ENCODE results near the gene LYL1.
A peak's percentile ranks its signal among the peaks of the same experiment; 100 is the strongest.

LYL1 gene

GRCh38 chr19:13130886-13131490 lies 28.3 kb upstream of the LYL1 start:
- no peak for DNase-seq (ENCODE audit: low read depth in 2 of 2, low spot score in 1 of 2)

- DNase-seq (ENCODE audit: low read depth in 2 of 2, low spot score in 1 of 2): no peak
Observed at GRCh38 chr19:13129384-13129783, 26.7 kb upstream of the LYL1 start.

- DNase-seq (ENCODE audit: low read depth in 2 of 2, low spot score in 1 of 2): no peak
Observed at GRCh38 chr19:13128583-13128982, 25.9 kb upstream of the LYL1 start.

- DNase-seq (ENCODE audit: low read depth in 2 of 2, low spot score in 1 of 2): no peak
Observed at GRCh38 chr19:13127811-13128575, 25.3 kb upstream of the LYL1 start.

GRCh38 chr19:13127051-13127450 lies 24.4 kb upstream of the LYL1 start:
- no peak for DNase-seq (ENCODE audit: low read depth in 2 of 2, low spot score in 1 of 2)

GRCh38 chr19:13122980-13123957 lies 20.6 kb upstream of the LYL1 start:
- DNase-seq (ENCODE audit: low read depth in 2 of 2, low spot score in 1 of 2): no peak

- DNase-seq (ENCODE audit: low read depth in 2 of 2, low spot score in 1 of 2): no peak
Observed at GRCh38 chr19:13122275-13122878, 19.7 kb upstream of the LYL1 start.

GRCh38 chr19:13121551-13122274 lies 19.1 kb upstream of the LYL1 start:
- no peak for DNase-seq (ENCODE audit: low read depth in 2 of 2, low spot score in 1 of 2)

- DNase-seq (ENCODE audit: low read depth in 2 of 2, low spot score in 1 of 2): no peak
Observed at GRCh38 chr19:13120817-13121216, 18.2 kb upstream of the LYL1 start.

GRCh38 chr19:13120031-13120430 lies 17.4 kb upstream of the LYL1 start:
- DNase-seq (ENCODE audit: low read depth in 2 of 2, low spot score in 1 of 2): no peak

- no peak for DNase-seq (ENCODE audit: low read depth in 2 of 2, low spot score in 1 of 2)
Observed at GRCh38 chr19:13119627-13120026, 17.0 kb upstream of the LYL1 start.

GRCh38 chr19:13118424-13119193 lies 16.0 kb upstream of the LYL1 start:
- DNase-seq (ENCODE audit: low read depth in 2 of 2, low spot score in 1 of 2): peak in 1 of 2 donors; percentile 46

GRCh38 chr19:13117772-13118423 lies 15.2 kb upstream of the LYL1 start, which contains the start of gene NACC1:
Gene NACC1, plus strand, starts transcription at chr19:13118264. Its CDS starts 16,944 bp downstream, at chr19:13135208.
- DNase-seq (ENCODE audit: low read depth in 2 of 2, low spot score in 1 of 2): peak; percentile 65 to 81

GRCh38 chr19:13117176-13117771 lies 14.6 kb upstream of the LYL1 start:
- DNase-seq (ENCODE audit: low read depth in 2 of 2, low spot score in 1 of 2): no peak

GRCh38 chr19:13116282-13117175 lies 13.9 kb upstream of the LYL1 start, which contains the start of gene TRMT1:
Gene TRMT1, minus strand, starts transcription at chr19:13116740. Its CDS starts 341 bp downstream, at chr19:13116399.
- DNase-seq (ENCODE audit: low read depth in 2 of 2, low spot score in 1 of 2): peak; percentile 85 to 89

- no peak for DNase-seq (ENCODE audit: low read depth in 2 of 2, low spot score in 1 of 2)
Observed at GRCh38 chr19:13115936-13116281, 13.3 kb upstream of the LYL1 start.

GRCh38 chr19:13112555-13112954 lies 9.9 kb upstream of the LYL1 start:
- no peak for DNase-seq (ENCODE audit: low read depth in 2 of 2, low spot score in 1 of 2)

All from stimulated activated CD8-positive, alpha-beta memory T cell treated with anti-CD3 and anti-CD28 coated beads, Interleukin-4, amount 100 ng/mL, for 4 hours (primary cell).